Daoy (cell line): ENCODE results near the gene ZNF576. TPM values are rescaled to one million over a fixed set of nuclear protein-coding genes. Genes with fewer than 3 reads are reported as not detected.
"Not testable (repeated sequence)": the region's sequence is repeated elsewhere in the genome, so short reads cannot be mapped to it uniquely, and the experiment has no call there.

Experiments used
- DNase-seq: peaks from one replicate; pipeline ENCODE4 v3.0.0-alpha.2; 2015; ENCODE audit warnings: low read depth
- total RNA-seq: library from RNA; depleted of rRNA; stranded (reverse); fragments of >200 nt; shearing (Covaris generic); gene quantifications from 2 replicates; pipeline ENCODE4 v1.2.3, GENCODE V29; 2014

ZNF576 gene
- total RNA-seq, 1 experiment from 2014 or later = 13.8 TPM

DNA sequence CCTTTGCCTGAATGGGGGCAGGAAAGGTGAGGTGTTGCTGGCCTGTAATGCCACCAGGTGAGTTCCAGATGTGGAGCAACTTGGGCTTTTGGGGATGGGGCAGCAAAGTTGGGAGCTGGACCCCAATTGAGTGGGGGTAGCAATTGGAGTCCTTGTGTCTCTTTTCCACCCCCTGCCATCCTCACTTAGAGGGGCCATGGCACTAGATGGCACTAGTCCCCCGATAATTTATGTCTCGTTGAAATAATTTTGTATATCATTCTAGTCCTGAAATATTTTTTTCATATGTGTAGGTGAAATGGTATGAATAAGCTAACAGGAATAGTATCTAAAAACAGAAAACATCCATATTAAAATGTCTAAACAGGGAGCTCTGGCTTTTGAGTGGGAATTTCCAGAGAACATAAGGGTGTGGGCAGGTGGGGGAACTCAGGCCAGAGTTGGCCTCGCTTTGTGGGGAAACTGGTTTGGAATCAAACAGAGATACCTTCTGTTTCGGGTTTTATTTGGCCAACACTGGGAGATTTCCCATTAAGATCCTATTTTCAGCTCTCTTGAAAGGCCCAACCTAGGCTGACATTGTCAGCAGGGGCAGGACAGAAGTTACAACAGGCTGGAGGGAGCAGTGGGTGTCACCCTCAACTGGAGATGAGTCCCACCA, 3.4 kb downstream of the ZNF576 start:
- DNase-seq = no peak

DNA sequence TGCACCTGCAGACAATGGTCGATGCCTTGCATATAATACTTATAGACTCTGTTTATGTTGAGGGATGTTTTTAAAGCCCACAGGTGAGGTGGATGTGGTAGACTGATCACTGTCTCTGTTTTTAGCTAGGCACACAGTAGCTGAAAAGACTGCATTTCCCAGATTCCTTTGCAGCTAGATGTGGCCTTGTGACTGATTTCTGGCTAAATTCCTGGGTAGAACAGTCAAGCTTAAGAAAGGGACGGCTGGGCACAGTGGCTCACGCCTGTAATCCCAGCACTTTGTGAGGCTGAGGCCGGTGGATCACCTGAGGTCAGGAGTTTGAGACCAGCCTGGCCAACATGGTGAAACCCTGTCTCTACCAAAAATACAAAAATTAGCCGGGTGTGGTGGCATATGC, 3.9 kb downstream of the ZNF576 start:
- not testable (repeated sequence) for DNase-seq

DNA sequence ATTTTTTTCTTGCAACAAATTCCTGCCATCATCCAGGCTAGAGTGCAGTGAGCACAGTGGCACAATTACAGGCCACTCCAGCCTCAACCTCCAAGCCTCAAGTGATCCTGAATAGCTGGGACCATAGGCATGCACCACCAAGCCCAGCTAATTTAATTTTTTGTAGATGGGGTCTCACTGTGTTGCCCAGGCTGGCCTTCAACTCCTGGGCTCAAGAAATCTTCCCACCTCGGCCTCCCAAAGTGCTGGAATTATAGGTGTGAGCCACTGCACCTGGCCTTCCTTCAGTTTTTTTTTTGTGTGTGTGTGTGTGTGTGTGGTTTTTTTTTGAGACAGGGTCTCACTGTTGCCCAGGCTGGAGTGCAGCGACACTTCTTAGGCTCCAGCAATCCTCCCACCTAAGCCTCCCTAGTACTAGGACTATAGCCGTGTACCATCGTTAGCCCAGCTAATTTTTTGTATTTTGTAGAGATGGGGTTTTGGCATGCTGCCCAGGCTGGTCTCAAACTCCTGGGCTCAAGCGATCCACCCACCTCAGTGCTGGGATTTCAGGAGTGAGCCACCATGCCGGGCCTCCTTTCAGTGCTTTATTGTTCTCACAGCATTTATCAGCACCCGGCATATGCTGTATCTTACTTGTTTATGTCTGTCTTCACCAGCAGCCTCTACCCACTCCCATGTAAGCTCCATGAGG, 9.6 kb downstream of the ZNF576 start:
- DNase-seq = no peak

DNA sequence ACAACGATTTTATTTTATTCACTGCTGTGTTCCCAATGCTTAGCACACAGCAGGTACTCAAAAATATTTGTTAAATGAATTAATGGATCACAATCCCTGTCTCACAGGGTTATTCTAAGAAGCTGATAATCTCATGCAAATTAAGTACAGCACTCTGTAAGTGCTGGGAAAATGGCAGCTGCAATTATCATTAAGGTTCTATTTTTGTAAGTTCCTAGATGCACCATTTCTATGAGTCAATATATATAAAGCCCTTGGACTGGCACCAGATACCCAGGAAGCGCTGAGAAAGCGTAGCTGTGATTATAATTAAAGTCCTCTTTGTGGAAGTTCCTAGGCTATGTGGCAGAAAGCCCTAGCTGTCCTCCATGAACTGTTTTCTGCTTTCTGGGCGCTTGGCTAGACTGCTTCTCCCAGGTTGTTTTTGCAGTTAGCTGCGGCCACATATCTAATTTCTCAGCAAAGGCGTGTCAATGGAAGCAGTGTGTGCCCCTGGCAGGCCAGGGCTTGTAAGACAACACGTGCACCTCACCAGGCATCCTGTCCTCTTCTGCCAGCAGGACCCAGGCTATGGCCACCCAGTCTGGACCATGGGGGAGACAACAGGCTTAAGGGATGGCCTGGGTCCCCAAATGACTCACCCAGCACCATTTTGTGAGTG, 10.3 kb downstream of the ZNF576 start:
- DNase-seq = no peak

DNA sequence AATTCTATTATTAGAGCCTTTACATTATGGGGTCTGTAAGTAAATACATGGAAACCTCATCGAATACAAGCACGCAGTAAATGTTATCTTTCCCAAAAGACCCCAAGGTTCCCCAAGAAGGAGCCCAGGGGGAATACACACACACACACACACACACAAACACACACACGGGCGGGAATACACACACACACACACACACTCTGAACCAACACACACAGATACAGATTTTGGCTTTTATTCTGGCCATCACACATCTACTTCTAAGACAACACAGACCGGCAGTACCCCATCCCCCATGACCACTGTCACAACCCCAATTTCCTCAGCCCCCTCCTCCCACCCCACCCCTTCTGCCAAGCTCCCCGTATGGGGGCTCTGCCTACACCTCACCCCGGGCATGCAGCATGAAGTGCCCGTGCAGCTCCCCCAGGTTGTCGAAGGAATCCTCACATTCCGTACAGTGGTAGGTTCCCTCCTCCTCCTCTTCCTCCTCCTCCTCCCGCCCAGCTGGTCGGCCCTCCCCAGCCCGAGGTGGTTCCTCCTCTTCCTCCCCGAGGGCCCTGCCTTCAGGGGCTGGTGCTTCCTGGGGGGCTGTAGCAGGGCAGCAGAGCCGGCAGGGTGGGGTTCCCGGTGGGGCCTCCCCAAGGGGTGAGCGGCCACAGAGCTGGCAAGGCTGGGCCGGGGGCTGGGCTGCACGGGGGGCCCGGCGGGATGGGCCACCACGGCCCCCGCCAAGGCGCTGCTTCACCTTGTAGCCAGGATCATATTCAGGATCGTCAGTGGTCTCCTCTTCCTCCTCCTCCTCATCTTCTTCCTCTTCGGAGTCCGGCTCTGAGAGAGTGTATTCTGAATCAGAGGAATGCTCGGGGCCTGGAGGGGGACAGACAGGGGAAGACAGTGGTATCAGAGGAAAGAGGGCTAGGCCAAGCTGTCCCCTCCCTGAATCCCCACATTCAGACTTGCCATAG, 11.1 kb downstream of the ZNF576 start:
- no peak for DNase-seq

DNA sequence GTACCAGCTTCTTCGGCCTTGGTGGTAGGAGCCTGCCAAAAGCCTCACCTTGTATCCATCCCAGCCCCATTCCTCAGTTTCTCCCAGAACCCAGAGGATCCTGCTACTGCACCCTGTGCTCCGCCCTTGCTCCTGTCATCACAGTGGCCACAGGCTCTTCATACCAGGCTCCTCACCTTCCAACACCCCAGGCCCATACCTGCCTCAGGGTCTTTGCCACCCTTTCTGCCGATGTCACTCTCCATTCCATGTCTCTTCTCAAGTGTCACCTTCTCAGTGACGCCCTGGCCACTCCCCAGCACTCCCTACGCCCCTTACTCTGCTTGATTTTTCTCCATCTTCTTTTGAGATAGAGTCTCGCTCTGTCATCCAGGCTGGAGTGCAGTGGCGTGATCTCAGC, 13.5 kb downstream of the ZNF576 start:
- no peak for DNase-seq

- DNase-seq = no peak
Observed at GRCh38 chr19:43610493-43610892, 14.1 kb downstream of the ZNF576 start.

DNA sequence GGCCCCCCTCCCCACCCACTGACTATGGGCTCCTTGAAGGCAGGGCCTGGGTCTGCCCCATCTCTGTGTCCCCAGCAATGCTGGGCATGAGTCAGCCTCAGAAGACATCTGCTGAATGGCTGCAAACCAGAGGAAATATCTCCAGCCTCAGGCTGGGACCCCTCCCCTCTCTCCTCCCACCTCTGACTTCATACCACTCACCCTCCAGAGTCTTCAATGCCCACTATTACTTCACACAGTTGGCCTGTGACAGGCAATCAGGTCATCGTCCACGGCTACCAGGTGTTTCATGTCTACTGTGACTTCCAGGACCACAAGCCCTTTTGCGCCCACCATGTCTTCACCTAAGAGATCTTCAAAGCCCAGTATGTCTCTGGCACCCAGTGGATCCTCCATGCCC, 15.4 kb downstream of the ZNF576 start, which contains the start of gene SRRM5:
SRRM5 (plus strand) TSS at position 301 of the 400 bp plus-strand sequence; CDS start at position 335, 34 bp downstream.
- DNase-seq = no peak

- no peak for DNase-seq
Observed at GRCh38 chr19:43612374-43612773, 16.0 kb downstream of the ZNF576 start.

- no peak for DNase-seq
Observed at GRCh38 chr19:43616306-43616705, 19.9 kb downstream of the ZNF576 start.

GRCh38 chr19:43616954-43617353, 20.6 kb downstream of the ZNF576 start:
- no peak for DNase-seq

DNA sequence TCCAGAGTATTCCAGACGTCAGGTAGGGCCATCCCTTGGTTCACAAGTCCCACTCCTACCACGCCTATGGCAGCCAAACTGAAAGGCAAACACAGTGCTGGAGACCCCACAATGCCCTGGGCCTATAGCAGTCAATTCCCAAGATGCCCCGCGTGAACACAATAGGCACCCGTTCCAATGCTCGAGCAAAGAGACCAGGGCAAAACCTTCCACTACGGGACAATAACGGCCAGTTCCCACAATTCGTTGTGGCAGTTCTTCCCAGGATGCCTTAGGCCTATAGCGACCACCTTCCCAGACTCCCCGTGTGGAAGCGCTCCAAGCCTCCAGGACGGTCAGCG, 22.5 kb downstream of the ZNF576 start:
- DNase-seq = peak; percentile 48

- peak; percentile 94 for DNase-seq
Observed at GRCh38 chr19:43619262-43620060, 23.1 kb downstream of the ZNF576 start, which contains the start of gene ZNF428. TSS of gene ZNF428 (minus strand) at chr19:43619629. CDS start at chr19:43614304, 5,325 bp downstream.

DNA sequence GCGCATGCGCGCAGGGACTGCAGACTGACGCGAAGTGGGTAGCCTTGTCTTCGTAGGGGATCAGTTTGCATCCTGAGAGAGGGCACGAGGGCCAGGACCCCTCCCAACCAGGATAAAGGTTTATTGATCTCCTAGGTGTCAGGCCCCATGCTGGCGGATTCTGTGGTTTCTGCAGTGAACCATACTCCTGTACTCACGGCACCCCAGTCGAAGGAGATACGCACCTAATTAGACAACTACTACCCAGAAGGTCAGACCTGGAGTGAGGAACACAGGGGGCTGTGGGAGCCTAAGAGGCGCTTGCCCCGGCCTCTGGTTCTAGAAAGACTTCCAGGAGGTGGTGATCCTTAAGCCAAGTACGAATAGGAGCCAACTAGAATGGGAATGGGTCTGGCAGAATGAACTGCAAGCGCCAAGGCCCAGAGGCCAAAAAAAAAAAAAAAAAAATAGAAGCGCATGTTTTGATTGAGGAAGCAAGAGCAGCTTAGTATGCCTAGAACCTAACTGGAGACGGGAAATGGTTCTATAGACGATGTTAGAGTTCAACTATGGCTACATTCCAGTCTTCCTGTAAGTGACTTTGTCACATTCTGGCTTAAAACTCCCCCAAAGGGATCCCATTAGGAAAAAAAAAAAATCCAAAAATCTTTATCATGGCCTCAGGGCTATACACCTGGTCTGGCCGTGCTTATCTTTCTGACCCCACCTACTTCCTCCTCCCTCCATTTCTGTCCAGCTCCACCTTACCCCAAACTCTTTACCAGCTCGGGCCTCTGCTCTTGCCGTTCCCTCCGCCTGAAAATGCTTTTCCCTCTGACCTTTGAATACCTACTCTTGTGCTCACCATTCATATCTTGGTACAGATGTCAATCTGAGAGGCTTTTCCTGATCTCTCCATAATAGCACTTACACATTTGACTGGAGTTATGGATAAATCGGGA, 23.9 kb downstream of the ZNF576 start:
- no peak for DNase-seq

- no peak for DNase-seq
Observed at GRCh38 chr19:43622070-43622469, 25.7 kb downstream of the ZNF576 start.

GRCh38 chr19:43622956-43623355, 26.6 kb downstream of the ZNF576 start:
- DNase-seq = no peak

DNA sequence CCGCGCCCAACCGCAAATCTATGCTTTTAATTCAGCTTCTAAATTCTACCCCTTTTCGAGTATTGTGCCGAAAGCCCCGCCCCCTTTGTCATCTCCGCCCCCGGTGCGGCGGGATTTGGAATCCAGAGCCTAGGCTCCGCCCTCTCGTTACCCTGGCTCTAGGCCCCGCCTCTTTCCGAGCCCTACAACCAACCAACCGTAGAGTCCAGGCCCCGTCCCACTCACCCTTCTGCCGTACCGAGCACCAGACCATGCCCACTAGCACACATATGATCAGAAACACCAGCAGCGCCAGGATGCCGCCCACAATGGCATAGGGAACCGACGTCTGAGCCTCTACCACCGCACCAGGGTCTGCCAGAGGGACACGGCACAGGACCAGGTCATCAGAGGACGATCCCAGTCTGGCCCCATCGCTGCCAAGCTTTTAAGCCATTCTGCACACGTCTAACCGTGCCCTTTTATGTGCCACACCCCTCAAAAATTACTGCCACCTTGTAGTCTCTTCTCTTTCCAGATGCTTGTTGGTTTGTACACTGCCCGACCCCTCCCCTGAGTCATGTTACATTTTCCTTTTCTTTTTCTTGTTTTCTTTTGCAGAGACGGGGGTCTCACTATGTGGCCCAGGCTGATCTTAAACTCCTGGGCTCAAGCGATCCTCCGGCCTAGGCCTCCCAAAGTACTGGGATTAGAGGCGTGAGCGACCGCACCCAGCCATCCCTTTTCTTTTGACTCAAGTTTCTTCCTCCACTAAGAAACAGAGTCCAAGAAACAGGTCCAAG, 27.7 kb downstream of the ZNF576 start:
- DNase-seq = no peak

DNA sequence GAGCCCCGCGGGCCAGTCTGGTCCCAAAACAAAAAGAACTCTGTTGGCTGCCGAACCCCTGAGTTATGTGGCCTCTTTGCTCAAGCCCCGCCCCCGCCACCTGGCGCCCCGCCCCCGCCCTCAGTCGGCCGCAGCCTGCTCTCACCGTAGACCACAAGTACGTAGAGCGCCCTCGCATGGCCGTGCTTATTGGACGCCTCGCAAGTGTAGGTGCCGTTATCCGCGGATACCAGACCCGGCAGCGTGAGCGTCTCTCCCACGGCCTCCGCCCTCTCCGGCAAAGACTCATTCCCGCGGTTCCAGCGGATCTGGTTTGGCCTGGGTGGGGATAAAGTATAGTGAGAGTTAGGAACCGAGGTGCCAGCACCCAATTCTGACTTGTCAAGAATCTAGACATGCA, 28.5 kb downstream of the ZNF576 start:
- no peak for DNase-seq
